ENCODE data around the gene MTG2. TPM values are rescaled to one million over a fixed set of nuclear protein-coding genes. Genes with fewer than 3 reads are reported as not detected.

MTG2 gene
- total and polyA plus RNA-seq, 2 of the 13 experiments (the other 11 are each of a cell fraction or from before 2014, with no cell fraction given) = 20.4 to 37.8 TPM

DNA sequence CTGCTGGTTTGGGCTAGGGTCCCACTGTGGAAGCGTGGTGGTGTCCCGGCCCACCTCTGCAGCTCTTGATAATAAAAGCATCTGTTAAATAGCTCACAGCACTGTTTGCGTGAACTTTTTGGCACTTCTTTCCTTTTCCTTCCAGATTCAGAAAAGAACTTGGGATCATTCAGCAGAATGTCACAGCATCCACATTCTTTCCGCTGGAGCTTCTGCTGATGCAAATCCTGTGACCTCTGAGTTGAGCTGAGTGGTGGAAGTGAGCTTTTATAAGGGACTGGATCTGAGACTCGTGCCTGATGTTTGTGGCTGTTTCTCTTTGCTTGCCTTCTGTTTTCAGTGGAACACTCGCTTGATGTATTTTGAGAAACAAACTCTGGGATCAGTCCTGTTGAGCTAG, 59.3 kb downstream of the MTG2 start:
- DNase-seq (ENCODE audit: low spot score) (no peak), ATAC-seq (no peak), FAIRE-seq (no peak)
- Histone ChIP-seq H3K79me2 (ENCODE audit: insufficient read depth, low read length) (peaks cover 76% of the 10 kb centered on the region), H3K27me3 (ENCODE audit: control insufficient read depth in 1 of 2, insufficient read depth in 2 of 2, low read length in 2 of 2) (no peaks in the 10 kb centered on the region; a peak in 1 of 5 replicates), H3K36me3 (replicated peaks in 1 of 2; ENCODE audit: control insufficient read depth in 1 of 2, insufficient read depth in 2 of 2, low read length in 2 of 2) (peaks cover 17 to 22% of the 10 kb centered on the region in 2 experiments; a peak in 4 of 5 replicates), H3K27ac (ENCODE audit: extremely low read length, insufficient read depth, low read length) (no peak overlapping the region), H3K4me2 (ENCODE audit: low read depth, low read length) (no peak overlapping the region), H3K4me1 (ENCODE audit: insufficient read depth, low read length) (peaks cover 59% of the 10 kb centered on the region), H3K4me3 (replicated peaks in 1 of 3; ENCODE audit: insufficient read depth in 1 of 3, low read depth in 2 of 3, low read length in 3 of 3) (no peak overlapping the region), H4K20me1 (ENCODE audit: insufficient read depth, low read length) (peaks cover 76% of the 10 kb centered on the region), H2AFZ (ENCODE audit: low read length) (no peak overlapping the region), H3K9me3 (ENCODE audit: low read length) (no peaks in the 10 kb centered on the region), H3K9ac (ENCODE audit: insufficient read depth, low read depth, low read length) (no peak overlapping the region)
- ChIA-PET CTCF (ENCODE audit: low intra/inter-chr PET ratio, low total read pairs) (no interaction called here), POLR2A (no interaction called here)
- no TSS peak for BruUV-seq (replicated peaks)
- in situ Hi-C loops (cut with HindIII; ENCODE audit: extremely low pct_ligation_motif_present, low pct_unique_long_range_greater_than_20kb) (no loop called here), intact Hi-C loops (cut with micrococcal nuclease; ENCODE audit: unreplicated experiment) (no loop called here)
- WGBS (ENCODE audit: low lambda C conversion rate) = 95% methylated on average over 6 of the region's 6 CpGs
- TF ChIP-seq, protein P1, sequence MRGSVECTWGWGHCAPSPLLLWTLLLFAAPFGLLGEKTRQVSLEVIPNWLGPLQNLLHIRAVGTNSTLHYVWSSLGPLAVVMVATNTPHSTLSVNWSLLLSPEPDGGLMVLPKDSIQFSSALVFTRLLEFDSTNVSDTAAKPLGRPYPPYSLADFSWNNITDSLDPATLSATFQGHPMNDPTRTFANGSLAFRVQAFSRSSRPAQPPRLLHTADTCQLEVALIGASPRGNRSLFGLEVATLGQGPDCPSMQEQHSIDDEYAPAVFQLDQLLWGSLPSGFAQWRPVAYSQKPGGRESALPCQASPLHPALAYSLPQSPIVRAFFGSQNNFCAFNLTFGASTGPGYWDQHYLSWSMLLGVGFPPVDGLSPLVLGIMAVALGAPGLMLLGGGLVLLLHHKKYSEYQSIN (CRISPR knock-in tag; IDR thresholded peaks at IDR 0.05; ENCODE audit: borderline replicate concordance) = no peak
- TF ChIP-seq, protein P2, sequence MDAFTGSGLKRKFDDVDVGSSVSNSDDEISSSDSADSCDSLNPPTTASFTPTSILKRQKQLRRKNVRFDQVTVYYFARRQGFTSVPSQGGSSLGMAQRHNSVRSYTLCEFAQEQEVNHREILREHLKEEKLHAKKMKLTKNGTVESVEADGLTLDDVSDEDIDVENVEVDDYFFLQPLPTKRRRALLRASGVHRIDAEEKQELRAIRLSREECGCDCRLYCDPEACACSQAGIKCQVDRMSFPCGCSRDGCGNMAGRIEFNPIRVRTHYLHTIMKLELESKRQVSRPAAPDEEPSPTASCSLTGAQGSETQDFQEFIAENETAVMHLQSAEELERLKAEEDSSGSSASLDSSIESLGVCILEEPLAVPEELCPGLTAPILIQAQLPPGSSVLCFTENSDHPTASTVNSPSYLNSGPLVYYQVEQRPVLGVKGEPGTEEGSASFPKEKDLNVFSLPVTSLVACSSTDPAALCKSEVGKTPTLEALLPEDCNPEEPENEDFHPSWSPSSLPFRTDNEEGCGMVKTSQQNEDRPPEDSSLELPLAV (CRISPR knock-in tag; conservative IDR thresholded peaks at IDR 0.05; ENCODE audit: low read depth) = no peak
- TF ChIP-seq, protein P3, sequence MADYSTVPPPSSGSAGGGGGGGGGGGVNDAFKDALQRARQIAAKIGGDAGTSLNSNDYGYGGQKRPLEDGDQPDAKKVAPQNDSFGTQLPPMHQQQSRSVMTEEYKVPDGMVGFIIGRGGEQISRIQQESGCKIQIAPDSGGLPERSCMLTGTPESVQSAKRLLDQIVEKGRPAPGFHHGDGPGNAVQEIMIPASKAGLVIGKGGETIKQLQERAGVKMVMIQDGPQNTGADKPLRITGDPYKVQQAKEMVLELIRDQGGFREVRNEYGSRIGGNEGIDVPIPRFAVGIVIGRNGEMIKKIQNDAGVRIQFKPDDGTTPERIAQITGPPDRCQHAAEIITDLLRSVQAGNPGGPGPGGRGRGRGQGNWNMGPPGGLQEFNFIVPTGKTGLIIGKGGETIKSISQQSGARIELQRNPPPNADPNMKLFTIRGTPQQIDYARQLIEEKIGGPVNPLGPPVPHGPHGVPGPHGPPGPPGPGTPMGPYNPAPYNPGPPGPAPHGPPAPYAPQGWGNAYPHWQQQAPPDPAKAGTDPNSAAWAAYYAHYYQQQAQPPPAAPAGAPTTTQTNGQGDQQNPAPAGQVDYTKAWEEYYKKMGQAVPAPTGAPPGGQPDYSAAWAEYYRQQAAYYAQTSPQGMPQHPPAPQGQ (CRISPR knock-in tag; IDR thresholded peaks at IDR 0.05; ENCODE audit: borderline replicate concordance) = no peak
- TF ChIP-seq, protein P4, sequence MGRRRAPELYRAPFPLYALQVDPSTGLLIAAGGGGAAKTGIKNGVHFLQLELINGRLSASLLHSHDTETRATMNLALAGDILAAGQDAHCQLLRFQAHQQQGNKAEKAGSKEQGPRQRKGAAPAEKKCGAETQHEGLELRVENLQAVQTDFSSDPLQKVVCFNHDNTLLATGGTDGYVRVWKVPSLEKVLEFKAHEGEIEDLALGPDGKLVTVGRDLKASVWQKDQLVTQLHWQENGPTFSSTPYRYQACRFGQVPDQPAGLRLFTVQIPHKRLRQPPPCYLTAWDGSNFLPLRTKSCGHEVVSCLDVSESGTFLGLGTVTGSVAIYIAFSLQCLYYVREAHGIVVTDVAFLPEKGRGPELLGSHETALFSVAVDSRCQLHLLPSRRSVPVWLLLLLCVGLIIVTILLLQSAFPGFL (CRISPR knock-in tag; IDR thresholded peaks at IDR 0.05) = no peak
- TF ChIP-seq ZFP1 (CRISPR knock-in tag; IDR thresholded peaks at IDR 0.05) = no peak
- no peak for TF ChIP-seq ZNF260 (CRISPR knock-in tag; IDR thresholded peaks at IDR 0.05; ENCODE audit: borderline replicate concordance, low read depth)
- TF ChIP-seq, protein P5, sequence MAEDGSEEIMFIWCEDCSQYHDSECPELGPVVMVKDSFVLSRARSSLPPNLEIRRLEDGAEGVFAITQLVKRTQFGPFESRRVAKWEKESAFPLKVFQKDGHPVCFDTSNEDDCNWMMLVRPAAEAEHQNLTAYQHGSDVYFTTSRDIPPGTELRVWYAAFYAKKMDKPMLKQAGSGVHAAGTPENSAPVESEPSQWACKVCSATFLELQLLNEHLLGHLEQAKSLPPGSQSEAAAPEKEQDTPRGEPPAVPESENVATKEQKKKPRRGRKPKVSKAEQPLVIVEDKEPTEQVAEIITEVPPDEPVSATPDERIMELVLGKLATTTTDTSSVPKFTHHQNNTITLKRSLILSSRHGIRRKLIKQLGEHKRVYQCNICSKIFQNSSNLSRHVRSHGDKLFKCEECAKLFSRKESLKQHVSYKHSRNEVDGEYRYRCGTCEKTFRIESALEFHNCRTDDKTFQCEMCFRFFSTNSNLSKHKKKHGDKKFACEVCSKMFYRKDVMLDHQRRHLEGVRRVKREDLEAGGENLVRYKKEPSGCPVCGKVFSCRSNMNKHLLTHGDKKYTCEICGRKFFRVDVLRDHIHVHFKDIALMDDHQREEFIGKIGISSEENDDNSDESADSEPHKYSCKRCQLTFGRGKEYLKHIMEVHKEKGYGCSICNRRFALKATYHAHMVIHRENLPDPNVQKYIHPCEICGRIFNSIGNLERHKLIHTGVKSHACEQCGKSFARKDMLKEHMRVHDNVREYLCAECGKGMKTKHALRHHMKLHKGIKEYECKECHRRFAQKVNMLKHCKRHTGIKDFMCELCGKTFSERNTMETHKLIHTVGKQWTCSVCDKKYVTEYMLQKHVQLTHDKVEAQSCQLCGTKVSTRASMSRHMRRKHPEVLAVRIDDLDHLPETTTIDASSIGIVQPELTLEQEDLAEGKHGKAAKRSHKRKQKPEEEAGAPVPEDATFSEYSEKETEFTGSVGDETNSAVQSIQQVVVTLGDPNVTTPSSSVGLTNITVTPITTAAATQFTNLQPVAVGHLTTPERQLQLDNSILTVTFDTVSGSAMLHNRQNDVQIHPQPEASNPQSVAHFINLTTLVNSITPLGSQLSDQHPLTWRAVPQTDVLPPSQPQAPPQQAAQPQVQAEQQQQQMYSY (CRISPR knock-in tag; IDR thresholded peaks at IDR 0.05) = no peak
- no peak for TF ChIP-seq ZNF850 (CRISPR knock-in tag; conservative IDR thresholded peaks at IDR 0.05)
- no peak for TF ChIP-seq HNRNPH1 (optimal IDR thresholded peaks at IDR 0.05; ENCODE audit: low read depth, low read length)
- no peak for TF ChIP-seq ZNF256 (CRISPR knock-in tag; conservative IDR thresholded peaks at IDR 0.05)
- no peak for TF ChIP-seq IRF2 (CRISPR knock-in tag; IDR thresholded peaks at IDR 0.05)
- no peak for TF ChIP-seq TERF1 (CRISPR knock-in tag; IDR thresholded peaks at IDR 0.05)
- no peak for TF ChIP-seq PCBP1 (IDR thresholded peaks at IDR 0.05; ENCODE audit: borderline replicate concordance, low read depth, low read length)

All from HepG2 (cell line).